GM18951 (cell line): ENCODE measurements around the gene CYB561D2.

Experiments
- POLR2A ChIP-seq: IDR thresholded peaks from 4 replicates; pipeline ENCODE4 v1.6.1; 2011; ENCODE audit warnings: mild to moderate bottlenecking; ENCODE audit not compliant: insufficient read length, insufficient read depth; ENCODE audit errors: extremely low read depth
- in situ Hi-C: fragments of 300-500 bp; cut with MboI; formaldehyde crosslinking; loops from one replicate; pipeline ENCODE4 v1.12.0; 2022; ENCODE audit warnings: low sequenced_read_pairs, mixed read lengths, inconsistent platforms; ENCODE audit not compliant: unreplicated experiment

Gene CYB561D2

GRCh38 chr3:50340448-50341329, 10.0 kb upstream of the CYB561D2 start, which contains the start of gene RASSF1:
RASSF1 (minus strand) TSS chr3:50340836; CDS start chr3:50340805, 31 bp downstream.
- in situ Hi-C loops = loop anchor here (10.0 kb wide), 1 partner anchor 204 kb away; no protein-coding TSS in a partner anchor
- TF ChIP-seq POLR2A = peak; percentile 74

DNA sequence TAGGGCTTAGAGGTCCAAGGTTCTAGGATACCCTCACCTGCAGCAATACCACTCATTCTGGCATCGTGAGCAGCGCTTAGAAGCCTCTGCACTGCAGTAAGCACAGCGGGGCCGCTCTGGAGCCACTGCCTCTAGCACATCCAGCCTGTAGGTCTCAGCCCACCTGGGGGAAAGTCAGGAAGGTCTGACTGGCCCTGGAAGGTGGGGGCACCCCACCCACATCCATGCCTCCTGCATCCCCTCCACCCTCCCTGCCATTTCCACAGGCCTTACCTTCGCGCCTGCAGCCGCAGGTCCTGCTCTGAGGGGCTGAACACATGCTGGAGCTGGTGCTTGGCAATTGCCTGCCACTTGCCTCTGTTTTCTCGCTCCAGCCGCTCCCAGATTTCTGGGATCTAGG, 9.1 kb upstream of the CYB561D2 start:
- in situ Hi-C loops = loop anchor here (10.0 kb wide), 1 partner anchor 203 kb away; no protein-coding TSS in a partner anchor

DNA sequence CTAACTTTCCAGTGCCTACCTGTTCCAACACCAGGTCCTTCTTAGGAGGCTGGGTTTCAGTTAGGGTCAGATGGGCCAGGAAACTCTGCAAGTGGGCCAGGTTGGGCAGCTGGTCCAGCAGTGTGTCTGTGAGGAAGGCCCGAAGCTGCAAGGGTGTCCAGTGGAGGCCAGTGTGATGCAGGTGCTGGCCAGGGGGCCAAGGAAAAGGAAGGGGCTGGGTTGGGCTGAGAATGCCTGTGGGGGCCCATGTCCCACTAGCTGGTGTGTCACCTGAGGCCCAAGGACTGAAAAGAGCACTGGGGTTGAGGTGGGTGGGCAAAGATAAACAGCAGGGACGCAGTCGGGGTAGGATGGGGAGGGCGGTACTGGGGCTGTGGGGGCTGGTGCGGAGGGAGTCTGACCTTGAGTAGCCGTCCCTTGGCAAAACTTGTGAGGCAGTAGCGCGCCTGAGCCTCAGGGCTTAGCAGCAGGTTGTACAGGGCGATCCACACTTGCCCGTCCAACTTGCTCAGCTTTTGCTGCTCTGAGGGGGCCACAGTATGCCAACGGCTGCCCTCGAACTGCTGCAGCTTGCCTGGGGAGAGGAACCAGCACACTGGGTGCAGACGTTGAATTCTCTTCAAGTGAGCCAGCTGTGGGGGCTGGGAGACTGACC, 8.5 kb upstream of the CYB561D2 start:
- in situ Hi-C loops = loop anchor here (10.0 kb wide), 1 partner anchor 203 kb away; no protein-coding TSS in a partner anchor
- no peak for TF ChIP-seq POLR2A

More for the DNA sequence above, 9.1 kb upstream of the CYB561D2 start:
- TF ChIP-seq POLR2A = no peak

GRCh38 chr3:50342813-50343633, 7.6 kb upstream of the CYB561D2 start:
- in situ Hi-C loops = loop anchor here (10.0 kb wide), 1 partner anchor 202 kb away; no protein-coding TSS in a partner anchor
- no peak for TF ChIP-seq POLR2A

DNA sequence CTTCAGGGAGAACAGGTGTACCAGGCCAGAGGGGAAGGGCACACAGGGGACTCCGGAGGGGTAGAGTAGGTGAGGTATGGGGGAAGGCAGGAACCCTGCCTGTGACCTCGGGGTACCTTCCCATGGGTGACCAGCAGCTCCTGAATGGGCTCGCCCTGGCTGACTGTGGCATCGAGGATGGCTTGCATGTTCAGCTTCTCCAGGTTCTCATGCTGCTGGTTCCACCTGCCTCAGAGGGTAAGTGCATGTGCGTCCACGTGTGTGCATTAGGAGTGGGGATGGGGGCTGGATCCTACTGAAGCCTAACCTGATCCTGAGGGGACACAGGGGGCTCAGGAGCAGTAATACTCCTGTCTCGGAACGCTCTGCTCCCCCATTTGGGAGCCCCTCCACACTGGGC, 5.7 kb upstream of the CYB561D2 start:
- in situ Hi-C loops = loop anchor here (10.0 kb wide), 1 partner anchor 200 kb away; no protein-coding TSS in a partner anchor
- TF ChIP-seq POLR2A = no peak

GRCh38 chr3:50345586-50346234, 5.0 kb upstream of the CYB561D2 start, which contains the start of gene ZMYND10:
ZMYND10 (minus strand) TSS chr3:50345732; CDS start chr3:50345579, 153 bp downstream.
- TF ChIP-seq POLR2A = no peak
- in situ Hi-C loops = loop anchor here (10.0 kb wide), 1 partner anchor 199 kb away; no protein-coding TSS in a partner anchor

DNA sequence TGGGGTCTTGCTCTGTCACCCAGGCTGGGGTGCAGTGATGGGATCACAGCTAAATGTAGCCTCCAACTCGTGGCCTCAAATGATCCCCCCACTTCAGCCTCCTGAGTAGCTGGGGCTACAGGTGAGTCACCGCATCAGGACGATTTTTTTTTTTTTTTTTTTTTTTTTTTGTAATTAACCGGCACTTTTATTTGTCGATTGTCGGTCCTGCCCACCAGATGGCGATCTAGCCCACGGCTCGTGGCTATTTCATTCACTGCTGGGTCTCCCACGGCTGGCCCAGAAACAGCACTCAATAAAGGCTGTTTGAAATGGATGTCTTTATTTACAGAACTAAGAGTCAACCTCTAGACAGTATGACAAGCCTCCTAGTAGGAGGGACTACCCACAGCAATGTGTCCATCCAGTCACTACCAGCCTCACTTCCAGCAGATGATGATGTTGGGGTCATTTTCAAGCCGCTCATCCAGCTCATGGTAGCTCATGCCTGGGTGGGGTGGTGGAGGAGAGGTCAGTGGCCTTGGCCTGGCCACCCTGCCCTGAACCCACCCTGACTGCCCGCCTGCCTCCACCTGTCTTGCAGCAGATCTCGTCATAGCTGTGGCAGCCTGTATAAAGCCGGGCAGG, 3.4 kb upstream of the CYB561D2 start:
- TF ChIP-seq POLR2A = no peak
- in situ Hi-C loops = loop anchor here (10.0 kb wide), 1 partner anchor 198 kb away; no protein-coding TSS in a partner anchor

- in situ Hi-C loops = no loop called here
These were observed 492 bp upstream of the CYB561D2 start for GRCh38 chr3:50350213-50350526.

DNA sequence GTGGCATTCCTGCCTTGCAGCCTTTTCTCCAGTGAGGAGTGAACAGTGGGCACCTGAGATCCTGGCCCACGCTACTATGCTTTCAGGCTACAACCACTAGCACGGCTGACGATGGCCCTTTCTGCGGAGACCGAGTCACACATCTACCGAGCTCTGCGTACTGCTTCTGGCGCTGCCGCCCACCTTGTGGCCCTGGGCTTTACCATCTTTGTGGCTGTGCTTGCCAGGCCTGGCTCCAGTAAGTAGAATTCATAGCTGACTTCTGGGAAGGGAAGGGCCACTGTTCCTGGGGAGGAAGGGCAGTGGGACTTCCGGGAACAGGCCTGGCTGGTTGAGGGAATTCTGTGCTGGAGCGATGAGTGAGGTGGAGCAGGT, 648 bp downstream of the CYB561D2 start:
- TF ChIP-seq POLR2A = no peak
- in situ Hi-C loops = no loop called here

More at GRCh38 chr3:50350213-50350526, 492 bp upstream of the CYB561D2 start:
- TF ChIP-seq POLR2A = no peak

DNA sequence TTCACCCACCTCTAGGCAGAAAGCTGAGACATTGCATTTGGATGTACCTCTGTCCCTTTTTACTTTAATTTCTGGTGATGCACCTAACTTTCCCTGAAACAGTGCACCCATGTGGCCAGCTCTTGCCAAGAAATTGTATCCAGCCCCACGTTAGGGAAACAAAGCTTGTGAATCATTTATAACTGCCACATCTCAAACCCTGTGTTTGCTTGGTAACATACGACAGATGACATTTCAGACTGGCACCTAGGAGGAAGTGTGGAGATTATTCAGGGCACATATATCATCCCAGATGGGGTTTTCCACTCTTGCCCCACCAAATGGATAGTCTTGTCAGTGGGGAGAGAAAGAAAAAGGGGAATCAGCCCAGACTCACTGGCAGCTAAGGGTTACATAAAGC, 2.1 kb downstream of the CYB561D2 start:
- TF ChIP-seq POLR2A = no peak
- in situ Hi-C loops = no loop called here

DNA sequence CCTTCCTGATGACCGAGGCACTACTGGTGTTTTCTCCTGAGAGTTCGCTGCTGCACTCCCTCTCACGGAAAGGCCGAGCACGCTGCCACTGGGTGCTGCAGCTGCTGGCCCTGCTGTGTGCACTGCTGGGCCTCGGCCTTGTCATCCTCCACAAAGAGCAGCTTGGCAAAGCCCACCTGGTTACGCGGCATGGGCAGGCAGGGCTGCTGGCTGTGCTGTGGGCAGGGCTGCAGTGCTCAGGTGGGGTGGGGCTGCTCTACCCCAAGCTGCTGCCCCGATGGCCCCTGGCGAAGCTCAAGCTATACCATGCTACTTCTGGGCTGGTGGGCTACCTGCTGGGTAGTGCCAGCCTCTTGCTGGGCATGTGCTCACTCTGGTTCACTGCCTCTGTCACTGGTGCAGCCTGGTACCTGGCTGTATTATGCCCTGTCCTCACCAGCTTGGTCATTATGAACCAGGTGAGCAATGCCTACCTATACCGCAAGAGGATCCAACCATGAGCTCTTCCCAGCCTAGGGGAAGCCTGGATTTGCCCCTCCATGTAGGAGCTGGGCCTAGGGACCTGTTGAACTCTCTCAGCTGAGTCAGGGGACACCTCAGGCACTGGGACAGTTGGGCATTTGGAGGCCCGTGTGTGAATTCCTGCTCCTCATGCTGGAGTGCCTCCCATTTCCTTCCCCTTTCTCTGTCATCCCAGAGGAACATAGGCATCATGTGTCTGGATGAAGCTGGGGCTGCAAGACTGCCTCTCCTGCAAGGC, 2.8 kb downstream of the CYB561D2 start:
- in situ Hi-C loops = no loop called here
- TF ChIP-seq POLR2A = no peak
